Peyer's patch (tissue), 4 donors: ENCODE measurements around the gene TLK1. TPM values are rescaled to one million over a fixed set of nuclear protein-coding genes. Genes with fewer than 3 reads are reported as not detected.

Source experiments
- DNase-seq, 3 donors: peaks; one replicate each; pipeline ENCODE4 v3.0.0-alpha.2; 2017 to 2019
- H3K27ac ChIP-seq, 4 donors: fragments of 200-600 bp; sonication (generic); one replicate each; pipeline ENCODE4 v1.5.1; 2016 to 2019
- H3K27me3 ChIP-seq, 2 donors: fragments of 200-600 bp; sonication (generic); one replicate each; pipeline ENCODE4 v1.5.1; 2019
- H3K36me3 ChIP-seq, 3 donors: fragments of 200-600 bp; sonication (generic); one replicate each; pipeline ENCODE4 v1.5.1; 2016 to 2019
- H3K4me1 ChIP-seq, 4 donors: fragments of 200-600 bp; sonication (generic); one replicate each; pipeline ENCODE4 v1.5.1; 2016 to 2019
- H3K4me3 ChIP-seq, 4 donors: fragments of 200-600 bp; sonication (generic); 1 replicate in 3 of 4; 2 replicates in 1 of 4; pipeline ENCODE4 v1.5.1; 2016 to 2019; ENCODE audit warnings: mild to moderate bottlenecking in 1 of 4
- H3K9me3 ChIP-seq, 4 donors: fragments of 200-600 bp; sonication (generic); one replicate each; pipeline ENCODE4 v1.5.1; 2016 to 2019; ENCODE audit warnings: mild to moderate bottlenecking in 1 of 4
- CTCF ChIP-seq, 6 experiments: fragments of 450-650 bp in 4 of 6; fragments of 200-600 bp in 2 of 6; sonication (generic) in 1 of 6; IDR thresholded peaks; one replicate each; pipeline ENCODE4 v1.5.1; 2017 to 2019; ENCODE audit warnings: antibody characterized with exemption in 6 of 6, mild to moderate bottlenecking in 3 of 6, moderate library complexity in 1 of 6
- POLR2A ChIP-seq, 2 donors: fragments of 450-650 bp; IDR thresholded peaks; one replicate each; pipeline ENCODE4 v1.5.1; 2017; ENCODE audit warnings: antibody characterized with exemption in 2 of 2, mild to moderate bottlenecking in 2 of 2, moderate library complexity in 2 of 2
- total RNA-seq, 4 donors: library from RNA; depleted of rRNA; stranded (reverse); fragments of >200 nt; gene quantifications; one replicate each; pipeline ENCODE4 v1.1.0, GENCODE V29; 2016

TLK1 gene
- total RNA-seq, 4 donors from 2014 or later: 26.4 to 99.0 (median 45.0) TPM

GRCh38 chr2:170967553-170967952, 193.1 kb downstream of the TLK1 start:
- H3K4me3 ChIP-seq: no peak overlapping the region
- no peak for TF ChIP-seq POLR2A (IDR thresholded peaks at IDR 0.05)
- TF ChIP-seq CTCF (IDR thresholded peaks at IDR 0.05): no peak
- H3K27me3 ChIP-seq: no peaks in the 10 kb centered on the region
- H3K36me3 ChIP-seq: peaks cover 0 to 51% (median 0%) of the 10 kb centered on the region in 3 donors
- H3K27ac ChIP-seq: no peak overlapping the region
- H3K9me3 ChIP-seq: no peaks in the 10 kb centered on the region
- H3K4me1 ChIP-seq: no peaks in the 10 kb centered on the region
- no peak for DNase-seq

- TF ChIP-seq POLR2A (IDR thresholded peaks at IDR 0.05) (no peak), CTCF (IDR thresholded peaks at IDR 0.05) (no peak)
Measured at GRCh38 chr2:170966648-170967396, 193.9 kb downstream of the TLK1 start.

GRCh38 chr2:170965446-170966225, 195.1 kb downstream of the TLK1 start:
- no peak for DNase-seq
- no peaks in the 10 kb centered on the region for H3K4me1 ChIP-seq
- no peaks in the 10 kb centered on the region for H3K27me3 ChIP-seq
- no peak overlapping the region for H3K4me3 ChIP-seq
- peak overlapping the region in 1 of 4 donors; percentile 2 for H3K27ac ChIP-seq
- peaks cover 0 to 70% (median 0%) of the 10 kb centered on the region in 3 donors for H3K36me3 ChIP-seq
- no peak for TF ChIP-seq CTCF (IDR thresholded peaks at IDR 0.05)
- no peak for TF ChIP-seq POLR2A (IDR thresholded peaks at IDR 0.05)
- no peaks in the 10 kb centered on the region for H3K9me3 ChIP-seq

More at GRCh38 chr2:170966648-170967396, 193.9 kb downstream of the TLK1 start:
- DNase-seq: no peak
- Histone ChIP-seq H3K36me3 (peaks cover 0 to 58% (median 0%) of the 10 kb centered on the region in 3 donors), H3K27me3 (no peaks in the 10 kb centered on the region), H3K9me3 (no peaks in the 10 kb centered on the region), H3K4me1 (no peaks in the 10 kb centered on the region), H3K4me3 (no peak overlapping the region), H3K27ac (no peak overlapping the region)

- Histone ChIP-seq H3K36me3 (peaks cover 0 to 89% (median 0%) of the 10 kb centered on the region in 3 donors), H3K4me3 (no peak overlapping the region), H3K9me3 (no peaks in the 10 kb centered on the region), H3K27ac (no peak overlapping the region), H3K4me1 (no peaks in the 10 kb centered on the region), H3K27me3 (no peaks in the 10 kb centered on the region)
- TF ChIP-seq CTCF (IDR thresholded peaks at IDR 0.05) (no peak), POLR2A (IDR thresholded peaks at IDR 0.05) (no peak)
- no peak for DNase-seq
Measured at GRCh38 chr2:170963386-170963785, 197.3 kb downstream of the TLK1 start.

- Histone ChIP-seq H3K27me3 (no peaks in the 10 kb centered on the region), H3K4me1 (no peaks in the 10 kb centered on the region), H3K27ac (no peak overlapping the region), H3K36me3 (peaks cover 0 to 95% (median 0%) of the 10 kb centered on the region in 3 donors), H3K9me3 (no peaks in the 10 kb centered on the region), H3K4me3 (no peak overlapping the region)
- no peak for DNase-seq
- TF ChIP-seq CTCF (IDR thresholded peaks at IDR 0.05) (no peak), POLR2A (IDR thresholded peaks at IDR 0.05) (no peak)
Measured at GRCh38 chr2:170953941-170954340, 206.8 kb downstream of the TLK1 start.
